Activated T-cell treated with anti-CD3 and anti-CD28 coated beads for 24 hours (primary cell): Measurements from ENCODE around the gene KLHL26.
"Not testable (repeated sequence)": the region's sequence is repeated elsewhere in the genome, so short reads cannot be mapped to it uniquely, and the experiment has no call there.

Source experiments
- DNase-seq: peaks from one replicate; pipeline ENCODE4 v3.0.0-alpha.2; 2020; ENCODE audit warnings: low read depth

KLHL26 gene

GRCh38 chr19:18667531-18668251, 30.9 kb downstream of the KLHL26 start:
- no peak for DNase-seq

GRCh38 chr19:18668252-18668631, 31.4 kb downstream of the KLHL26 start:
- DNase-seq, result no peak

- DNase-seq, result no peak
Measured at GRCh38 chr19:18668744-18669523, 32.1 kb downstream of the KLHL26 start.

- no peak for DNase-seq
Measured at GRCh38 chr19:18669524-18669817, 32.6 kb downstream of the KLHL26 start.

- DNase-seq, result no peak
Measured at GRCh38 chr19:18669883-18670282, 33.1 kb downstream of the KLHL26 start.

GRCh38 chr19:18670312-18670711, 33.5 kb downstream of the KLHL26 start:
- DNase-seq, result no peak

GRCh38 chr19:18671303-18672043, 34.6 kb downstream of the KLHL26 start:
- no peak for DNase-seq

- no peak for DNase-seq
Measured at GRCh38 chr19:18672044-18672451, 35.2 kb downstream of the KLHL26 start.

- DNase-seq, result no peak
Measured at GRCh38 chr19:18672606-18673337, 35.9 kb downstream of the KLHL26 start.

GRCh38 chr19:18674616-18675015, 37.8 kb downstream of the KLHL26 start:
- no peak for DNase-seq

- no peak for DNase-seq
Measured at GRCh38 chr19:18675779-18676178, 39.0 kb downstream of the KLHL26 start.

- DNase-seq, result no peak
Measured at GRCh38 chr19:18676692-18677091, 39.9 kb downstream of the KLHL26 start.

GRCh38 chr19:18677156-18677555, 40.3 kb downstream of the KLHL26 start:
- DNase-seq, result no peak

GRCh38 chr19:18680148-18680547, 43.3 kb downstream of the KLHL26 start:
- not testable (repeated sequence) for DNase-seq

- DNase-seq, result no peak
Measured at GRCh38 chr19:18682807-18683108, 45.9 kb downstream of the KLHL26 start.

GRCh38 chr19:18683109-18683957, 46.5 kb downstream of the KLHL26 start, which contains the start of gene CRTC1:
Gene CRTC1 (plus strand): TSS chr19:18683680. CDS start chr19:18683703, 23 bp downstream.
- DNase-seq, result peak; percentile 90

GRCh38 chr19:18683958-18684641, 47.3 kb downstream of the KLHL26 start:
- no peak for DNase-seq

- DNase-seq, result no peak
Measured at GRCh38 chr19:18684642-18684993, 47.8 kb downstream of the KLHL26 start.

GRCh38 chr19:18685597-18686190, 48.9 kb downstream of the KLHL26 start:
- DNase-seq, result no peak

GRCh38 chr19:18687740-18688465, 51.1 kb downstream of the KLHL26 start:
- no peak for DNase-seq
